HG02678 (cell line): Measurements from ENCODE around the gene CSAD.
A peak's percentile ranks its signal among the peaks of the same experiment; 100 is the strongest.
"Not testable (repeated sequence)": the region's sequence is repeated elsewhere in the genome, so short reads cannot be mapped to it uniquely, and the experiment has no call there.

ENCODE experiments used
- ATAC-seq: cut with Tn5 transposase; IDR thresholded peaks from one replicate; pipeline ENCODE4 v1.9.1; 2021; ENCODE audit warnings: mild to moderate bottlenecking, moderate library complexity; ENCODE audit not compliant: unreplicated experiment

CSAD gene

DNA sequence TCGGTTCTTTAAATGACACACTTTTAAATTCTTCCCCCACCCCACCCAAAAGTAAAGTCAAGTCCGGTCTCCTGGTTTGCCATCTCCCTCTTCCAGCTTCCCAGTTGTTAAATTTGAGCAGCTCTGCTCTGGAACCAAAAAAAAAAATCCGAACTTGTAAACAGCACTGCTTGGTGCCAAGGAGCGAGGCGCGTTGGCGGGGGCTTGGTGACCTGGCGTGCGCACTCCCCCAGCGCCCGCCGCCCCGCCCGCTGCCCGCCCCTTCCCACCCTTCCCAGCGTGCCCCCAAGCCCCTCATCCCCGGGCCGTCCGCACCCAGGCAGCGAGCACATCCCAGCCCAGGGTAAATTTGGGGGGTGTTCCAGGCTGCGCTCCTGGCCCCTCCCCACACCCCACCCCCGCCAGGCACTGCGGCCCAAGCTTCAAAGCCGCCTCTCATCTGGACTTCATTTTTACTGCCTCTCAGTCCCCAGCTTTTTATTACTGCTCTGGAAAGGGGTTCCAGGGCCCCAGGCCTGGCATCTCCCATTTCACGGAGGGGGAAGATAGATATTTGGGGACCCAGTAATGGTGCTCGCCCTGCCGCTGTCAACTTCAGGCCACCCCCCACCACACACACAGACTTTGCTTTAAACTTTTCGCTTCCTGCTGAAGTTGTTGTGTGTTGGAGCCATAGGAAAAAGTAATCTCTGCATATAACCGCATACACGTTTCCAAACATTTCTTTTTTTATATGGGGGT, 38.0 kb upstream of the CSAD start:
- ATAC-seq, result no peak

GRCh38 chr12:53217931-53218307, 37.2 kb upstream of the CSAD start:
- no peak for ATAC-seq

DNA sequence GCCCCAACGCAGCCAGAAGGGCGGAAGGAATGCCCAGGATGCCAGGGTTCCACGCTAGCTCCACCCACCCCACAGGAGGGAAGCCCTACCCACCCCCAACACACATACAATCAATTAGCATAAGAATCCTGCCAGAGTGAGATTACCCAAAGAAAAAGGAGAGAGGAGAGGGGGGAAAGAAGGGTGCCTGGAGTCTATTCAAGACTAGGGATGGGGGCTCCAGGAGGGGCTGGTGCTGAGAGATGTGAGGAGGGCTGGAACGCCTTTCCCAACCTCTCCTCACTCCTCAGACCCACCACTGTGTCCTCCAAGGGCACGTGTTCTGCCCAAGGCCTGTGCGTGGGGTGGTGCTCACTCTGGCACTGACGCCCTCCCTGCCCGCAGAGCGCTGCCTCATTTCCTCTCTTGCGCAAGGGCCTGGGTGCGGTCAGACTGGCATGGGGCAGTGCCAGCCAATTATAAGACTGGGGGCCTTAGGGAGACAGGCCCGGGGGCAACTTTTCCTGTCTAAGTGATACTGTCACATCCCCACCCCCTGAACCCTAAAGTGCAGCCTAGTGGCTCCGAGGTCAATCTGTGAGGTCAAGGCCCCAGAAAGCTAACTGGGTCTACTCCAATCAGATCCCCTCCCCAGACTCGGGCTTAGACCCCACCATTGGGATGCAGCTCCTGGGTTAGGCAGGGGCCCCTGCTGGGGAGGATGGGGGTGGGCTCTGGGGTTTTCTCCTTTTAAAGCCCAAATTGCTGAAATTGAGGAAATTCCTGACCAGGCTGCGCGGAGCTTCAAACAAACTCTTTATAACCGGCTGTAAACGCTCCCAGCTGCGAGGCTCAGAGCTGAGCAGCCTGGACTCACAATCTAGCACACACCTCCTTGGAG, 36.6 kb upstream of the CSAD start:
- no peak for ATAC-seq

DNA sequence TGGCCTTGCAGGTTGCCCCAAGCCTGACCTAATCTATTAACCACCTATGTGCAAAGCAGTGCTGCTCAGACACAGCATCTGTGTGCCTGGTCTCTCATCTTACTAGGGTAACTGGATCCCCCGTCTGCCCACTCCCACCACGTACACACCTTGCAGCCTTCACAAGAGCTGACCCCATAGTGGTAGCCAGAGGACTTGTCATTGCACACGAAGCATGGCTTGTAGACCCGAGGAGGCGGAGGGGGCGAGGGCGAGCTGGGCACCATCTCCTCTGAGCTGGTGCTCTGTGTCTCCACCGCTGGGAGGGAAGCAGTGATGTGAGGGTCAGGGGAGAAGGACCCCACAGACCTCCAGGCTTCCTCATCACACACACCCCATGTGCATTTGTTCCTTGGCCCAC, 34.8 kb upstream of the CSAD start:
- ATAC-seq, result no peak

- ATAC-seq, result no peak
Measured at GRCh38 chr12:53214687-53215455, 34.1 kb upstream of the CSAD start.

GRCh38 chr12:53214221-53214620, 33.5 kb upstream of the CSAD start:
- ATAC-seq, result no peak

- ATAC-seq, result peak; percentile 47
Measured at GRCh38 chr12:53213348-53213747, 32.6 kb upstream of the CSAD start.

- no peak for ATAC-seq
Measured at GRCh38 chr12:53212931-53213330, 32.2 kb upstream of the CSAD start.

GRCh38 chr12:53211476-53212381, 31.0 kb upstream of the CSAD start:
- no peak for ATAC-seq

GRCh38 chr12:53210843-53211242, 30.1 kb upstream of the CSAD start:
- ATAC-seq, result no peak

DNA sequence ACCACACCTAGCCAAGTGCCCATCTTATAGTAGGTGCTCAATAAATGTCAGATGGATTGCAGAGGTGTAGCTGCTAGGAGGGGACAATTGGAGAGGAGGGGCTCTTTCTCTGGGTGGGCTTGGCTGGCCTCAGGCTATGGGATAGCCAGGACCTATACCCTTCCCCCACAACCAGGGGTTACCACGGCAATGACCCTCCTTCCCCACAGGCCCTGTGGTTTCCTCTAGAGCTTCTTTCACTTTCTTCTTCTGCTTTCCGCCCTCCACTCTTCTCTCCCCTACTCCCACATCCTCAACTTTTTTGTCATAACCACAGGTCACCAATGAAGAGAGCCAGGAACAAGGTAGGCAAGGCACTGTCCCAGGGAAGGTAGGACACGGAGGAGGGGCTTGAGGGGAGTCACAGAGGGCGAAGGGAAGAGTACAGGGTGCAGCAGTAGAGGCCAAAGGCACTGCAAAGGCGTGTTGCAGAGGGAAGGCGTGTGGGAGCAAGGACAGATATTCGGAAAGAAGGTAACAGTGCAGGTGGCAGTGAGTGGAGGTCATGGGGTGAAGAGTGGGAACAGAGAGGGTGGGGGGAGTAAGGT, 28.2 kb upstream of the CSAD start:
- ATAC-seq, result peak; percentile 30

- no peak for ATAC-seq
Measured at GRCh38 chr12:53208435-53208834, 27.7 kb upstream of the CSAD start.

DNA sequence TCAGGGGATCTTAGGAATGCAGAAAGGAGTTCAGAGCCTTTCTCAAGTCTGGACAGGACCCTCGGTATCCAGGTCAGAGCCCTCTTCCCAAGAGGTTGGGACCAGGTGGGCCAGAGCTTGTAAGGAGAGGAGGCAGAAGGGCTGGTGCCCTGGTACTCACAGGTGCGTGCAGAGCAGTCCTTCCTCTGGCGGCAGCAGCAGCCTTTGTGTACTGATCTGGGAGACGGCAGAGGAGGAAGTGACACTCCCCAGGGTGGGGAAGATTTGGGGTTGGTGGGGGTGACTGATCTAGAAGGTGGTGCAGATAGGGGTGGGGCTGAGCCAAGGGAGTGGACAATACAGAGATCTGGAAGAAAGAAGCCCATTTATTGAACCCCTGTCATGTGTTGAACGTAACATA, 26.3 kb upstream of the CSAD start, which contains the start of gene ITGB7:
TSS of gene ITGB7 (minus strand) at position 210 of the 400 bp plus-strand sequence. CDS start 6,808 bp downstream, outside the sequence.
- ATAC-seq, result peak; percentile 54

- peak; percentile 69 for ATAC-seq
Measured at GRCh38 chr12:53205747-53206419, 25.2 kb upstream of the CSAD start.

DNA sequence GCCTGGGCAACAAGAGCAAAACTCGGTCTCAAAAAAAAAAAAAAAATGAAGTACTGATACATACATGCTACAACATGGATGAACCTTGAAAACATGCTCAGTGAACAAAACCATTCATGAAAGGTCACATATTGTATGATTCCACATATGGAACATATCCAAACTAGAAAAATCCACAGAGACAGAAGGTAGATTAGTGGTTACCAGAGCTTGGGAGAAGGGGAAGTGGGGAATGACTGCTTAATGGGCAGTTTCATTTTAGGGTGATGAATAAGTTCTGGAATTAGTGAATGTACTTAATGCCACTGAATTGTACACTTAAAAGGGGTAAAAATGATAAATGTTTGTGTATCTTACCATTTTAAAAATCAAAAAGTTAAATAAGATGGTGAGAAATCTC, 23.6 kb upstream of the CSAD start:
- no peak for ATAC-seq

DNA sequence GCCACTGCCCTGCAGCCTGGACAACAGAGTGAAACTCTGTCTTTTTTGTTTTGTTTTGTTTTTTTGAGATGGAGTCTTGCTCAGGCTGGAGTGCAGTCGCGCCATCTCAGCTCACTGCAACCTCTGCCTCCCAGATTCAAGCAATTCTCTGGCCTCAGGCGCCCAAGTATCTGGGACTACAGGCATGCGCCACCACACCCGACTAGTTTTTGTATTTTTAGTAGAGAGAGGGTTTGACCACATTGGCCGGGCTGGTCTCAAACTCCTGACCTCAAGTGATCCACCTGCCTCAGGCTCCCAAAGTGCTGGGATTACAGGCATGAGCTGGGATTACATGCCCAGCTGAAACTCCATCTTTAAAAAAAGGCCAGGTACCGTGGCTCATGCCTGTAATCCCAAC, 21.6 kb upstream of the CSAD start:
- ATAC-seq, result not testable (repeated sequence)

DNA sequence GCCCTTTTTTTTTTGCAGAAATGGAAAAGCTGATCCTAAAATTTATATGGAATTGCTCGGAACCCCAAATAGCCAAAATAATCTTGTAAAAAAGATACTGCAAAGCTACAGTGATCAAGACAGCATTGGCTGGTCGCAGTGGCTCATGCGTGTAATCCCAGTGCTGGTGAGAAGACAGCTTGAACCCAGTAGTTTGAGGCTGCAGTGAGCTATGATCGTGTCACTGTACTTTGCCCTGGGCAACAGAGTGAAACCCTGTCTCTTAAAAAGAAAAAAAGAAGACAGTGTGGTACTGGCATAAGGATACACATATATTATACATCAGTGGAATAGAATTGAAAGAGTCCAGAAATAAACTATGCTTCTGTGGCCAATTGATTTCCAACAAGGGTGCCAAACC, 20.9 kb upstream of the CSAD start:
- ATAC-seq, result no peak

DNA sequence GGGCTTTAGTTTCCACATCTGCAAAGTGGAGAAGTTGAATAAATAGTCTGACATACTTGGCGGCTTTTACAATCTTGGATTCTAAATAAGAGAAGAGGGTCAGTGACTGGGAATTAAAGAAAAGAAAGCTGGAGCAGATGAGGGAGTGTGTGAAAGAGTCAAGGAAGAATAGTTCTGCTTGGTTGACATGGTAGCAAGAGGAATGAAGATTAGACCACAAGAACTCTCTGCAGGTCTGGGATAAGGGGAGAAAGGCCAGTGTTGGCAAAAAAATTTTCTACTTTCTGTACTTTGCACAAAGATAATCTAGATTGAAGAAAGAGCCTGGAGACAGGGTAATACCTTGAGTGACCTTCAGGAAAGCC, 20.4 kb upstream of the CSAD start:
- ATAC-seq, result no peak

GRCh38 chr12:53200458-53201176, 19.9 kb upstream of the CSAD start:
- ATAC-seq, result peak; percentile 57
